Measurements from ENCODE around the gene KIZ.

DNA sequence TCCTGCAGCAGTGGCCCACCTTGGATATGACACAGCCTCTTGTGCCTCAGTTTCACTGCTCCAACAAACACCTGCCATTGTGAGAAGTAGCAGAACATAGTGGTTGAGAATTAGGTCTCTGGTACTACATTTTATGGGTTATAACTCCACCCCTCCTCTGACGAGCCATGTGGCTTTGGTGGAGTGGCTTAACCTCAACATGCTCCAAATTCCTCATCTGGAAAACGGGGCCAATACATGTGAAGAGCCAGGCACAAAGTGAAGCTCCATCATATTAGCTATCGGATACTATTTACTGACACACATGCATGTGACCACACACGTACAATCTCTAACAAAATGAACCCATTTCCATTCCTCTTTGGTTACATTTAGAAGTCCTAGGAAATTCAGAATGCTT lies 8.4 kb upstream of the KIZ start:
- TF ChIP-seq EZH2 (IDR thresholded peaks at IDR 0.05) (no peak), POLR2AphosphoS5 (IDR thresholded peaks at IDR 0.05; ENCODE audit: borderline replicate concordance, low read depth, low read length) (no peak)

Data from SK-N-MC (cell line).